NCI-H1092 (cell line): ENCODE measurements around the gene NPEPL1.

Source experiments
- DNase-seq: peaks from one replicate; lab custom pipeline; 2025; lab: John Stamatoyannopoulos, UW

Gene NPEPL1

DNA sequence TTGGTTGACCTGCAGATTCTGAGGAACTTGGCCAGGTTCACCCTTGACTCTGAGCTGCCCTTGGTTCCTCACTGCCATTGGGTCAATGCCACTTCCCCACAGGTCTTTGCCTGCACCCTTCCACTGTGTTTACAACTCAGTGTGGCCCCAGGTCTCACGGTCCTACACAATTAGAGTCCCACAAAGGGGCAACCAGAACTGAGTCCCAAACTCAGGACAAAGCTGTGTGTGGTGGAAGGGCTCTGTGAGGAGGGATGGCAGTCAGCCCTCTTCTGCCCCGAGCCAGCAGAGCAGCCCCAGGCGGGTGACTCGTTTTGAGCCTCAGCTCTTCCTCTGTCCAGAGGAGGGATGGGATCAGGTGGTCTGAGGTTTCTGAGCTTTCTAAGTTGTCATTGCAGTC, 69.5 kb downstream of the NPEPL1 start:
- no peak for DNase-seq

DNA sequence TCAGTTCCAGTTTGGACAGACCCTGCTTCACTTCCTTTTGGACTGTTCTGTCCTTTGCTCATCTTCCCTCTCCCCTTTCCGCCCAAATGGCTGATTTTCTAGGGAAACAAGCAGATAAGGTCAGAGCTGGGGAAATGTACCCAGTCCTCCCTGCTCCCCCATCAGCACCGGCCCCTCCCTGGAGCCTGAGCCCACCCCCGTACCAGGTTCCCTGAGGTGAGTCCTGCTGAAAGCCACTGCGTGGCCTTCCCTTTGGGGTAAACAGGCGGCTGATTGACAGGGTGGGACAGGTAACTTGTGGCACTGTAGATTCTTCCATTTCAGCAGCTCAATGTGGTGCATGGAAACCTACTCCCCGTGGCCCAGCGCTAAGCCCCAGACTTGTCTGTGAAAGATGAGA, 70.5 kb downstream of the NPEPL1 start:
- no peak for DNase-seq
